Measurements from ENCODE around the gene ENPP3. TPM values are rescaled to one million over a fixed set of nuclear protein-coding genes. Genes with fewer than 3 reads are reported as not detected.

The ENPP3 gene
- polyA plus RNA-seq, 1 donor from 2014 or later = 0.50 TPM

DNA sequence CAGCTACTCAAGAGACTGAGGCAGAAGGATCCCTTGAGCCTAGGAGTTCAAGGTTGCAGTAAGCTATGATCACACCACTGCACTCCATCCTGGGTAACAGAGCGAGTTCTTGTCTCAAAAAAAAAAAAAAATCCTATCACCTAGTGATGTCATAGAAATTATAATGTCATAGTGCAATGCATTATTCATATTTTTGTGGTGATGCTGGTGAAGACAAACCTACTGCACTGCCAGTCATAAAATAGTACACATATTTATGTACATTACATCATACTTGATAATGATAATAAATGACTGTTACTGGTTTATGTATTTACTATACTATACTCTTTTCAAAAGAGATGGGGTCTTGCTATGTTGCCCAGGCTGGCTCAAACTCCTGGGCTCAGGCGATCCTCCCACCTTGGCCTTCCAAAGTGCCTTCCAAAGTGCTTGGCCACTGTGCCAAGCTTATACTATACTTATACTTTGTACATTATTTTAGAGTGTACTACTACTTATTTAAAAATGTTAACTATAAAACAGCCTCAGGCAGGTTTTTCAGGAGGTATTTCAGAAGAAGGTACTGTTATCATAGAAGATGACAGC lies 26.6 kb downstream of the ENPP3 start:
- H3K27ac ChIP-seq (ENCODE audit: low read length) = no peak overlapping the region
- H3K9me2 ChIP-seq (ENCODE audit: insufficient read depth, low read length) = no peaks in the 10 kb centered on the region
- H3K79me2 ChIP-seq (replicated peaks; ENCODE audit: insufficient read depth, low read length) = no peaks in the 10 kb centered on the region
- H3K4me3 ChIP-seq (ENCODE audit: low read length) = no peak overlapping the region
- no peaks in the 10 kb centered on the region for H3K27me3 ChIP-seq (ENCODE audit: insufficient read depth, low read depth, low read length)
- H3K9me3 ChIP-seq (ENCODE audit: low read length) = no peaks in the 10 kb centered on the region
- H3F3A ChIP-seq (ENCODE audit: insufficient read depth, low read length, poor library complexity, severe bottlenecking) = no peaks in the 10 kb centered on the region
- no peak overlapping the region for H2AFZ ChIP-seq (ENCODE audit: low read depth, low read length)
- no peak overlapping the region for H3K4me2 ChIP-seq (ENCODE audit: low read length)
- H3K9ac ChIP-seq (ENCODE audit: low read length) = no peak overlapping the region
- no peak for TF ChIP-seq TAF1 (IDR thresholded peaks at IDR 0.05; ENCODE audit: low read depth)
- TF ChIP-seq MXI1 (conservative IDR thresholded peaks at IDR 0.05; ENCODE audit: poor library complexity, severe bottlenecking) = no peak
- no peak for TF ChIP-seq EZH2 (IDR thresholded peaks at IDR 0.05; ENCODE audit: borderline replicate concordance, insufficient read depth, low read length, poor library complexity, severe bottlenecking)
- no peak for TF ChIP-seq EP300 (conservative IDR thresholded peaks at IDR 0.05; ENCODE audit: poor library complexity, severe bottlenecking)
- no peak for TF ChIP-seq SMC3 (conservative IDR thresholded peaks at IDR 0.05; ENCODE audit: poor library complexity)
- no peak for TF ChIP-seq RAD21 (conservative IDR thresholded peaks at IDR 0.05)
- no peak for TF ChIP-seq POLR2AphosphoS5 (IDR thresholded peaks at IDR 0.05)
- TF ChIP-seq, protein P1, sequence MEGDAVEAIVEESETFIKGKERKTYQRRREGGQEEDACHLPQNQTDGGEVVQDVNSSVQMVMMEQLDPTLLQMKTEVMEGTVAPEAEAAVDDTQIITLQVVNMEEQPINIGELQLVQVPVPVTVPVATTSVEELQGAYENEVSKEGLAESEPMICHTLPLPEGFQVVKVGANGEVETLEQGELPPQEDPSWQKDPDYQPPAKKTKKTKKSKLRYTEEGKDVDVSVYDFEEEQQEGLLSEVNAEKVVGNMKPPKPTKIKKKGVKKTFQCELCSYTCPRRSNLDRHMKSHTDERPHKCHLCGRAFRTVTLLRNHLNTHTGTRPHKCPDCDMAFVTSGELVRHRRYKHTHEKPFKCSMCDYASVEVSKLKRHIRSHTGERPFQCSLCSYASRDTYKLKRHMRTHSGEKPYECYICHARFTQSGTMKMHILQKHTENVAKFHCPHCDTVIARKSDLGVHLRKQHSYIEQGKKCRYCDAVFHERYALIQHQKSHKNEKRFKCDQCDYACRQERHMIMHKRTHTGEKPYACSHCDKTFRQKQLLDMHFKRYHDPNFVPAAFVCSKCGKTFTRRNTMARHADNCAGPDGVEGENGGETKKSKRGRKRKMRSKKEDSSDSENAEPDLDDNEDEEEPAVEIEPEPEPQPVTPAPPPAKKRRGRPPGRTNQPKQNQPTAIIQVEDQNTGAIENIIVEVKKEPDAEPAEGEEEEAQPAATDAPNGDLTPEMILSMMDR (IDR thresholded peaks at IDR 0.05; ENCODE audit: poor library complexity, severe bottlenecking) = no peak
- TF ChIP-seq, protein P2, sequence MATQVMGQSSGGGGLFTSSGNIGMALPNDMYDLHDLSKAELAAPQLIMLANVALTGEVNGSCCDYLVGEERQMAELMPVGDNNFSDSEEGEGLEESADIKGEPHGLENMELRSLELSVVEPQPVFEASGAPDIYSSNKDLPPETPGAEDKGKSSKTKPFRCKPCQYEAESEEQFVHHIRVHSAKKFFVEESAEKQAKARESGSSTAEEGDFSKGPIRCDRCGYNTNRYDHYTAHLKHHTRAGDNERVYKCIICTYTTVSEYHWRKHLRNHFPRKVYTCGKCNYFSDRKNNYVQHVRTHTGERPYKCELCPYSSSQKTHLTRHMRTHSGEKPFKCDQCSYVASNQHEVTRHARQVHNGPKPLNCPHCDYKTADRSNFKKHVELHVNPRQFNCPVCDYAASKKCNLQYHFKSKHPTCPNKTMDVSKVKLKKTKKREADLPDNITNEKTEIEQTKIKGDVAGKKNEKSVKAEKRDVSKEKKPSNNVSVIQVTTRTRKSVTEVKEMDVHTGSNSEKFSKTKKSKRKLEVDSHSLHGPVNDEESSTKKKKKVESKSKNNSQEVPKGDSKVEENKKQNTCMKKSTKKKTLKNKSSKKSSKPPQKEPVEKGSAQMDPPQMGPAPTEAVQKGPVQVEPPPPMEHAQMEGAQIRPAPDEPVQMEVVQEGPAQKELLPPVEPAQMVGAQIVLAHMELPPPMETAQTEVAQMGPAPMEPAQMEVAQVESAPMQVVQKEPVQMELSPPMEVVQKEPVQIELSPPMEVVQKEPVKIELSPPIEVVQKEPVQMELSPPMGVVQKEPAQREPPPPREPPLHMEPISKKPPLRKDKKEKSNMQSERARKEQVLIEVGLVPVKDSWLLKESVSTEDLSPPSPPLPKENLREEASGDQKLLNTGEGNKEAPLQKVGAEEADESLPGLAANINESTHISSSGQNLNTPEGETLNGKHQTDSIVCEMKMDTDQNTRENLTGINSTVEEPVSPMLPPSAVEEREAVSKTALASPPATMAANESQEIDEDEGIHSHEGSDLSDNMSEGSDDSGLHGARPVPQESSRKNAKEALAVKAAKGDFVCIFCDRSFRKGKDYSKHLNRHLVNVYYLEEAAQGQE (IDR thresholded peaks at IDR 0.05; ENCODE audit: borderline replicate concordance) = no peak
- no peaks in the 10 kb centered on the region for H3K36me3 ChIP-seq (ENCODE audit: insufficient read depth, low read length)
- no peaks in the 10 kb centered on the region for H4K20me1 ChIP-seq (ENCODE audit: insufficient read depth)

DNA sequence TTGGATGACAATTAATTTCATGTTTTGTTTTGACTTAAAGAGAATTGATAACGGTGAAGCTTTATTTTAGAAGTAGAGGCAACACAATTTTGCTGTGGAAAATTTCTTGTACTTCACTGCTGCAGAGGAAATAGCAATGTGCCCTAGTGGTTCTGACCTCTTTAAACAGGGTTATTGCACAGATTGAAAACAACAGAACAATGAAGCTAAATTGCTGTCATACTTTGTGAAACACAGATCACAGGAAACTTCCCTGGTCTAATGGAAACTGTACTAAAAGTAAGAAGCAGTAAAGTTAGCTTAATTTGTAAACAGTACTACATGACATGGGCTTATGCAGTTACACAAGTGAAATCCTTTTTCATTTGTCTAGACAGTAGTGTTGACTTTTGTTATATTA lies 32.8 kb downstream of the ENPP3 start:
- Histone ChIP-seq H3K36me3 (ENCODE audit: insufficient read depth, low read length) (no peaks in the 10 kb centered on the region), H3K79me2 (replicated peaks; ENCODE audit: insufficient read depth, low read length) (no peaks in the 10 kb centered on the region), H3K9me2 (ENCODE audit: insufficient read depth, low read length) (no peaks in the 10 kb centered on the region), H3K9me3 (ENCODE audit: low read length) (no peaks in the 10 kb centered on the region), H3K4me2 (ENCODE audit: low read length) (no peak overlapping the region), H2AFZ (ENCODE audit: low read depth, low read length) (no peak overlapping the region), H3K27ac (ENCODE audit: low read length) (no peak overlapping the region), H3F3A (ENCODE audit: insufficient read depth, low read length, poor library complexity, severe bottlenecking) (no peaks in the 10 kb centered on the region), H3K9ac (ENCODE audit: low read length) (no peak overlapping the region), H3K4me3 (ENCODE audit: low read length) (no peak overlapping the region), H4K20me1 (ENCODE audit: insufficient read depth) (no peaks in the 10 kb centered on the region), H3K27me3 (ENCODE audit: insufficient read depth, low read depth, low read length) (no peaks in the 10 kb centered on the region)
- no peak for TF ChIP-seq EP300 (conservative IDR thresholded peaks at IDR 0.05; ENCODE audit: poor library complexity, severe bottlenecking)
- no peak for TF ChIP-seq SMC3 (conservative IDR thresholded peaks at IDR 0.05; ENCODE audit: poor library complexity)
- TF ChIP-seq EZH2 (IDR thresholded peaks at IDR 0.05; ENCODE audit: borderline replicate concordance, insufficient read depth, low read length, poor library complexity, severe bottlenecking) = no peak
- TF ChIP-seq, protein P1 (IDR thresholded peaks at IDR 0.05; ENCODE audit: poor library complexity, severe bottlenecking) = no peak
- TF ChIP-seq, protein P2 (IDR thresholded peaks at IDR 0.05; ENCODE audit: borderline replicate concordance) = no peak
- no peak for TF ChIP-seq POLR2AphosphoS5 (IDR thresholded peaks at IDR 0.05)
- TF ChIP-seq RAD21 (conservative IDR thresholded peaks at IDR 0.05) = no peak
- no peak for TF ChIP-seq TAF1 (IDR thresholded peaks at IDR 0.05; ENCODE audit: low read depth)
- TF ChIP-seq MXI1 (conservative IDR thresholded peaks at IDR 0.05; ENCODE audit: poor library complexity, severe bottlenecking) = no peak
